Measurements from ENCODE around the gene IGFBP2.

Gene IGFBP2

DNA sequence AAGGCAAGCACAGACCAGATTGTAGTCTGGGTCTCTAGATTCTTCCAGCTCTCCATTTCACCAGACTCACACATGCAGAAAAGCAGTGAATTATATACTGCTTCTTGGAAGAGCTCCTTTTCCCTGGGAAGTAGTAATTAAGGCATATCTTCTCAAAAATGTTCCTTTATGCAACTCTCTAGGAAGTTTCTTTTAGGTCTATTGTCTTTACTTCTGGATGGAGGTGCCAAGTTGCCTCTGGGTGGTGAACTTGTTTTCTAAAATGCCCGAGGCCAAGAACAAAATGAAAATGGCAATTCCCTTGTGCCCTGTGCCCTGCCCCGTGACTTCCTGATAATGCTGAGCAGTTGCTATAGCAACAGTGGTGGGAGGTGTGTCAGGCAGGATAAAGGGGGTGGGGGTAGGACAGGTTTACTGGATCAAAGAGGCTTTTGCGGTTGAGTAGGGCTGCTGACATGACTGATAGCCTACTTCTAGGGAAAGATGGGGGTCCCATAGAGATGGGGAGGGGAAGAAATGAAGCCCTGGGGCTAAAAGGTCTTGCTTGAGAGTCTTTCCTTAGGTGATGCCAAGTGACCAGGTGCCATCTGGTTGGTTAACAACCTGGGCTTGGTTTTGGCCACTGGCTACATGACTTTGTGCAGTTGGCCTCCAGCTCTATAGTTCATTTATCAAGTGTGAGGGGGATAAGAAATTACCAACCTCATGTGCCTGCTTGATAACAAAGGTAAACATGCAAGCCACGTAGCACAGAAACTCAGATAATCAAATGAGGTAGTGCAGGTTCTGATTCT, 11.8 kb downstream of the IGFBP2 start:
- peak; percentile 57 for DNase-seq

DNA sequence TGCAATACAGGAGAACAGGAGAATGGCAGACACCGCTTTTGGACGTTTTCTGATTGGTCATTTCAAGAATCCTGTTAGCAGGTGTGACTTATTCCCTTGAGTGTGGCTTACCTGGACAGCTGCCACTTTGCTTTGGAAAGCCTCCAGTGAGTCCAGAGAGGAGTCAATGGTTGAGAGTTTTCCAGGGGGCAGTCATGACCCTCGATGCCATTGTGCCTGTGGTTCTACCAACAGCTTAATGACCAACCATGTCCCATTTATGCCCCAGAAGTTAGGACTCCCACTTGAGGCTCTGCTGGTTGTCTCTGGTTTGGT, 12.4 kb downstream of the IGFBP2 start:
- DNase-seq = peak; percentile 41

DNA sequence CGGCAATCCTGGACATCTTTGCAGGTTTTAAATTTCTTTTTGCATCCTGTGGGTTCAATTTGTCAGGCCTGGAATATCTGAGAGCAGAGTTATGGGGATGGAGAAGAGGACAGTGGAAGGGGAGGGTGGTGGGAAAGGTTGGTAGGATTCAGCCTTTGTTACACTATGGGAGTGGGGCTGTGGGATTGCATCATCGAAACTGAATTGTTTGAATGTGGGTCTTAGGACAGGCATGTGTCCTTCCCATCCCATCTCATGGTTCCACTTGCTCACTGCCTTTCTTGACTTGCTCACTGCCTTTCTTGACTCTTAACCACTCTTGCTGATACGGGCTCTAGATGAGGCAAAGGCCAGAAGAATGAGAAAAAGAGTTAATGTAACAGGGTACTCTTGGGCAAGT, 12.9 kb downstream of the IGFBP2 start:
- no peak for DNase-seq

DNA sequence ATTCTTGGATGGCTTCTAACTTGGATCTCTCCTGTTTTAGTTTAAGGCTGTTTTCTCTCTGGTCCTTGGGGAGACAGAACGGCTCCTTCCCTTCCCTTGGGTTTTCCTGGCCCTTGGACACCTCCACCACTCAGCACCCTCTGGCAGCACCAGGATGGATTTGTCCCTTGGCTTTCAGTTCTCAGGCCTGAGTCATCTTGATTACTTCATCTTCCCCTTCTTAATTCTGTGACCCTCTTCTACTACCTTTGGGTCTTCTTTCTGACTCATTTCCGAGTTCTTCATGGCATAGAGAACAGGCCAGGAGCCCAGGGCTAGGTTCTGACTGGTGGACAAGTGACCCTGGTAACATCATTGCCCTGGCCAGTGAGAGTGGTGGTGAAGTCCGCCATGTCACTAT, 14.9 kb downstream of the IGFBP2 start:
- no peak for DNase-seq

DNA sequence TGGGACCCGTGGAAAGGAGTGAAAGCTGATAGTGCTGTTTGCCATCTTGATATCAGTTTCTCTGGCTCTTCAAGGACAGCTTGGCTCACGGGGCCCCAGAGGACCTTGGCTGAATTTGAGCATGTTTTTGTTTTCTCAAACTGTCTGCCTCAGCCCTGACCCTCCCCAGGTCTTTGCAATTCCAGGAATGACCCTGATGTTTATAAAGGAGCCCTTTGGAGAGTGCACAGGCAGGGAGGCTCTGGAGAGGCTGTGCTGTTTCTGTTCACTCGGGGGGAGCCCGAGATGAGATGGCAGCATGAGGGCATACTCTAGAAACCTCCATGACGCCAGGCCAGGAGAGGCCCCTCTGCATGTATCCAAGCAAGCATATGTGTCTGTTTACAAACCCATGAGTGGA, 16.4 kb downstream of the IGFBP2 start:
- DNase-seq = no peak

DNA sequence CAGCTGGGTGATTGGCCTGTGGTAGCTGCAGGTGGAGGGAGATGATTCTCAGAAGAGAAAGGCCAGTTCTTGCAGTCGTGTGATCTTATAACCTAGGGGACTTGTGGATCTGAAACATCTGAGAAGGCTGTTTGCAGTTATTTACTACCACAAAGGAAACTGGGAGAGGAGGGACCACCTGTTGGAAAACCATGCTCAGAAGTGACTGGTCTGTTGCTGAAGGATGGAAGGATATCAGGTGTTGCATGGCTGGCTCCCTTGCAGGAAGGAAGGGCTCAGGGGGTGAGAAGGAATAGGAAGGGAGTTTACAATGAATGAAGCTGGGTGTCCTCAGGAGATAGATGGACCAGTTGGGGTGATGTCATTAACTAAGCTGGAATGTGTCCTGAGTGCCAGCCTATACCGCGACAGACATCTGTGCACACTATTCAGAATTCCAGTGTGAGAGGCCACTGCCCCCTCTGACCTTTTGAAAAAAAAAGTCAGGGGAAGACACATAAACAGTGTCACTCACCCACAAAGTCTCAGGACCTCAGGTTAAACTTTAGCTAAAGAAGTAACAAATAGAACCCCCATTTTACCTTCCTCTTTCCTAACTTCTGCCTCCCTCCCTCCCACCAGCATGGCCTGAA, 17.5 kb downstream of the IGFBP2 start:
- DNase-seq = no peak

DNA sequence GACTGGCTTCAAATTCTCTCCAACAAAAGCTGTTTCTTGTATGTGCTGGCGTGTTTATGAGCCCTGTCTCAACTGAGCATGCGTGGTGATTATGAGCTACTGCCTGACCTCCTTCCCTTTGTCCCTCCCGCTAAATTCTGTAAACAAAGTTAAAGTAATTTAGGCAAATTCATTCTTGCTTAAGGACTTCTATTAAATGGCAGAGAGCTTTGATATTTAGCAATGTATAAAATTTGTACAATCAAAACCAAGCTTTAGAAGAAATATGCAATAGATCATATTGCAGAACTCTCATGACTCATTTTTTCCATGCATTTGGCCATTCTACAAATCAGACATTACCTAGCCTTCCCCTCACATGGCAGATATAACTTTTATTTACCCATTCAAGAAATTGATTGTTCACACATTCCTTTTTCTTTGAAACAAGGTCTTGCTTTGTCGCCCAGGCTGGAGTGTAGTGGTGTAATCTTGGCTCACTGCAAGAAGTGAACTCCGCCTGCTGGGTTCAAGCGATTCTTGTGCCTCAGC, 18.2 kb downstream of the IGFBP2 start:
- DNase-seq = no peak

DNA sequence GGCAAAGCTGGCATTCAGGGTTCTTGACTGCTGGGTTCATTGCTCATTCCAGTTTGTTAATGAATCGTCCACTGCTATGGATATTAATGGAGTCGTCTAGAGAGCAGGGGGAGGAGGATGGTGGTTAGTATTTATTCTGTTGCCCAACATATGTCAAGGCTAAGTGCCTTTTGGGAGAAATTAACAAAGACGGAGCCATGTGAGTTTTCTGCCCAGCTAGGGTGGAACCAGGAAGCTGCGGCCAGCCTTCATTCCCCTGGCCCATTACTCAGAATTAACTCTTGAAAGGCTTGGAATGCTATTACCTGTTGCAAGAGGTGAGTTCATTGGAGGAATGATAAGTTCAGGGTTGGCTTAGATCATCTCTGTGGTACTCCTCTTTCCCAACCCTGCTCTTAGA, 19.3 kb downstream of the IGFBP2 start:
- DNase-seq = no peak

DNA sequence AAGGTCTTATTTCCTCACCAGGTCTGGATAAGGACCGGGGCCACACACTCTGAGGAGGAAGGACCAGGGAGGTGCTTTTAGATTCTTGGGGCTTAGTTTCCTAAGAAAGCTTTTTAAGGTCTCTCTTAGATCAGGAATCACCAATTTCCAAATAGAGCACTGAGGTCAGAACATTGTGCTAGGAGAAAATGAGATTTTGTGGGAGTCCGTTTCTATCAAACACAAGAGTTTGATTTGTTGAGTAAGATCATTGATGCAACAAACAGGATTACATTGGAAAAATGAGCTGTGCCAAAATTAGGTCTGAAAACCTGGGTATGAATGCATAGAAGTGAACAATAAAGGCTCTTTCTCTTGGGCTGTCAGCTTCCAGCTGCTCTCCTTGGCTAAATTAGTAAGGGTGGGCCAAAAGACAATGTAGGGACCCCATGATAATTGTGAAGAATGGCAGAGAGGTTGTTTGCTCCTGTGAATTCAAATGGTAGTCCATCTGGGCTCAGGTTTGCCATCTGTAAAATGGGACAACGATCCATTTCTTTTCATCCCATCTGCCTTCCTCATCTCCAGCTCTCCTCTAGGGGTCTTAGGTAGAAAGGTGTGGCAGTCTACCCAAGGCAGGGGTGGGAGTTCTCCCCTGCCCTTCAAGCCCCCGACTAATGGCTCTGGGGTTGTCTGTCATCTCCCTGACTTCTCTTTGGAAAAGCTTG, 20.0 kb downstream of the IGFBP2 start:
- DNase-seq = no peak

DNA sequence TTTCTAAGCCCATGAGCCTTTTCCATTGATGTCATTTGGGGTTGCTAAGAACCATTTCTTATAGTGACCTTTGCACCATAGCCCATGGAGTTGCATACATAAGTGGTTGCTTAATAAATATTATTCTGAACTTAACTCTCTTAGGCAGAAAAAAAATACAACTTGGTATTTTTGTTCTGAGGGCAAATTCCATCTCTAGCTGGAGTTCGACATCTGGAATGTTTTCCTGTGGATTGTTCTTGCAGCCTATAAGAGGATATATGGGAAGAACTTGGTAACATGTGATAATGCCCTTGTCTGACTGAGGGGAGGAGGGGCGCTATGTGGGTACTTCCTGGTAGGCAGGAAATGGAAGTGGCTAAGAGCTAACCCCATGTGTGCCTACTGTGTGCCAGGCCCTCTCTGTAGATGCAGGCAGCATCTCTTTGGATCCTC, 20.7 kb downstream of the IGFBP2 start:
- DNase-seq = no peak

DNA sequence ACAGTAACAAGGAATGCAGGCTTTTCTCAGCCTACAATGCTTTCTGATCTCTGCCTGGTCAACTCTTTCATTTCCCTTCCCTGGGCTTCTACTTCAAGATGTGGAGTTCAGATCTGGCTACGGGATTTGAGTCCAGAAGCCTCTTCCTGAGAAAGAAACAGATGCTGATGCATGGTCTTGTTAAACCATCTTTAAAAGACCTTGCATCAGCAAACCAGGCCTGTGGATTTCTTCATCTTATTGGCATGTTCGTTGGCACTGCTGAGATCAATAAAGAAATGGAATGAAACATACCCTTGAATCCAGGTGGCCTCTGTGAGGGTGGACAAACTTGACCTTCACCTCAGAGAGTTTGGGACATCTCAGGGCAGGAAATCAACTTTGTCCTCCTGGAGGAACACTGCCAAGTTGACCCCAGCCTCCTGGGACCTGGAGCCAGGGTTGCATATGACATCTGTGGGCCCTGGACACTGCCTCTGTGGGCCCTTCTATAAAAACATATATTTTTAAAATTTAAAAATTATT, 21.4 kb downstream of the IGFBP2 start:
- DNase-seq = no peak

DNA sequence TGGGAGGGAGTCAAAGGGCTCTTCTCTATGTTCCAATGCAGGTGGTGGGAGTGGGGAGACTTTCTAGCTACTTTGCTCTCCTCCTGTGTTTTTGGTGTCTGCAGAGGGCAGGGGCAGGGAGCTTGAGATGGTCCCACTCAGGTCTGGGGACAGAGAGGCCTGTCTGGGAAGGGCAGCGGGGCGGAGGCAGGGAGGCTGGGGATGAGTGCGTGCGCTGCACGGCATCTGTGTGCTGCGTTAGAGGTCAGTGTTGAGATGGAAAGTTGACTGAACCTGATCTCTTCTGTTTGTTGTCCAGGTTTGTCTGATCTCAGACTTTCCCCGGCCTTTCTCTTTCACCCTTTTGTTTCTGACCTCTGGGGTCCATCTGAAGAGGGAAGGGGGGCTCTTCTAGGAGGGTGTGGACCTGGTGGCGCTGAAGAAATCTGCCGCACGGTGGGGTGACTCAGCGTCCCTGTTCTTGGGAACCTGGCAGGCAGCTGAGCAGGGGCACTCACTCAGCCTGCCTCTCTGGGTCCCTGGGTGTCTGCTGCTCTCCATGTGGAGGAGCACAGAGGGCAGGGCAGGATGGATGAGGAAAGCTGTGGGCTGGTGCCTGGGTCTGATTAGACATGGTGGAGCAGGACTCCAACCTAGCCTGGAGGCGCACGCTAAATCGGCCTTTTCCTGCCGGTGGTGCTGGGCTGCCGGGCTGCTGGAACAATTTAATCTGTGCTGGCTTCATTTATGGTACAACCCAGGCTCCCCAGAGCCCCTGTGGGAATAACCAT, 24.1 kb downstream of the IGFBP2 start:
- DNase-seq = no peak

DNA sequence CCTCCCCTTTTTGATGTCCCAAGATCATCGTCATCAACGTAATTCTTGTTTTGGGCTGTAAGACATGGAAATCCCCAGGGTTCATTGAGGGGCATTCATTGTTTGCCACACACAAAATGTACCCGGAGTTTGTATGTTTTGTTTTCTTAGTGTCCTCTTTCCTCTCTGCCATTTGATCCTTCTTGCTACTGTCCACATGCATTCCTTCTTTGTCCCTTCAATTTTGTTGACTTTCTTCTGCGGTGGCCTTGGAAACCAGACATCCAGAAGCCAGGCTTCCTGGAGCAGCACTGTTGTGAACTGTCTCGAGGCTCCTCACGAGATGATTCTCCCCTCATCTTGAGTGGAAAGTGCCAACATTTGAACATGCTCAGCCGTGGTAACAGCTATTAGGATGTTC, 24.8 kb downstream of the IGFBP2 start:
- no peak for DNase-seq

DNA sequence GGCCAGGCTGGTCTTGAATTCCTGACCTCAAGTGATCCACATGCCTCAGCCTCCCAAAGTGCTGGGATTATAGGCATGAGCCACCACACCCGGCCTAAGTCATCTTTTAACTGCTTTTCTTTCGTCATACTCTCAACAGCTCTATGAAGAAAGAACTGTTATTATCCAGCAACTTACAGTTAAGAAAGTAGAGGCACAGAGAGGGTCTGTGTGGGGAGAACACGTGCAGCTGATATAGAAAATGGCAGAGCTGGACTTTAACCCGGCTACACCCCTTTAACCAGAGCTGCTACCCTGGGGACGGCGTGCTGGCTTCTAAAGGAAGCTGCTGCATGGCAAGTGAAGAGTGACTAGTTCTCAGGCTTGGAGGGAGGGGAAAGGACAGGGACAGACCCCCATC, 25.5 kb downstream of the IGFBP2 start:
- no peak for DNase-seq

DNA sequence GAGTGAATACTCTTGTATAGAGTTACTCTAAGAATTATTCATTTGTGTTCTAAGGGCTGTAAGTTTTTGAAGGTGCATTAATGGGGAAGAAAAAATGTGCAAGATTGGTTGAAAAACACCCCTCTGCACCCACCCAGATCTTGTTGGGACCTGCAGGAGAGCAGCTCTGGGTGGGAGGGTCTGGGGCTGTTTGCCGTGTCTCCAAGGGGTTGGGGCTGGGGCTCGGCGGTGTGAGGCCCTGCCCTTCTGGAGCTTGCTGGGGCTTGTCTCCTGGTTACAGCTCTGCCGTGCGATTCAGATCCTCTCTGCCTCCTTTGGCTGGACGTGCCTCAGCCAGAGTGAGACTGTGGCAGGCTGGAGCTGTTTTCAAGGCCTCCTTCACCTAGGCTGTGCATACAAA, 26.1 kb downstream of the IGFBP2 start:
- no peak for DNase-seq

DNA sequence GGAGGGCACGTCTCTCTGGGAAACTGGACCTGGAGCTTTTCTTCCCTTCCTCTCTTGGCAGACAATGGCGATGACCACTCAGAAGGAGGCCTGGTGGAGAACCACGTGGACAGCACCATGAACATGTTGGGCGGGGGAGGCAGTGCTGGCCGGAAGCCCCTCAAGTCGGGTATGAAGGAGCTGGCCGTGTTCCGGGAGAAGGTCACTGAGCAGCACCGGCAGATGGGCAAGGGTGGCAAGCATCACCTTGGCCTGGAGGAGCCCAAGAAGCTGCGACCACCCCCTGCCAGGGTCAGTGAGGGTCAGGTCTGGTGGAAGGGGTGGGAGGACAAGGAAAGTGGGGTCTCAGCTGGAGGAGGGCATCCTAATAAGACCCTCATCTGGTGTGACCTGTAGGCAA, 27.3 kb downstream of the IGFBP2 start:
- DNase-seq = no peak

DNA sequence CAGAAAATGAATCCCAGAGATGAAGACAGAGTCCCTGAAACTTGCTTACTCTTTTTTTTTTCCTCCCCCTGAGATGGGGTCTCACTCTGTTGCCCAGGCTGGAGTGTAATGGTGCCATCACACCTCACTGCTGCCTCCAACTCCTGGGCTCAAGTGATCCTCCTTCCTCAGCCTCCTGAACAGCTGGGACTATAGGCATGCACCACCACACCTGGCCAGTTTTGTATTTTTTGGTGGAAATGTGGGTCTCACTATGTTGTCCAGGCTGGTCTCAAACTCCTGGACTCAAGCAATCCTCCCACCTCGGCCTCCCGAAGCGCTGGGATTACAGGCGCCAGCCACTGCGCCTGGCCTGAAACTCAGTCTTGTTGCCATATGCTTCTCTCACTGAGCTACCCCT, 27.8 kb downstream of the IGFBP2 start:
- DNase-seq = no peak

DNA sequence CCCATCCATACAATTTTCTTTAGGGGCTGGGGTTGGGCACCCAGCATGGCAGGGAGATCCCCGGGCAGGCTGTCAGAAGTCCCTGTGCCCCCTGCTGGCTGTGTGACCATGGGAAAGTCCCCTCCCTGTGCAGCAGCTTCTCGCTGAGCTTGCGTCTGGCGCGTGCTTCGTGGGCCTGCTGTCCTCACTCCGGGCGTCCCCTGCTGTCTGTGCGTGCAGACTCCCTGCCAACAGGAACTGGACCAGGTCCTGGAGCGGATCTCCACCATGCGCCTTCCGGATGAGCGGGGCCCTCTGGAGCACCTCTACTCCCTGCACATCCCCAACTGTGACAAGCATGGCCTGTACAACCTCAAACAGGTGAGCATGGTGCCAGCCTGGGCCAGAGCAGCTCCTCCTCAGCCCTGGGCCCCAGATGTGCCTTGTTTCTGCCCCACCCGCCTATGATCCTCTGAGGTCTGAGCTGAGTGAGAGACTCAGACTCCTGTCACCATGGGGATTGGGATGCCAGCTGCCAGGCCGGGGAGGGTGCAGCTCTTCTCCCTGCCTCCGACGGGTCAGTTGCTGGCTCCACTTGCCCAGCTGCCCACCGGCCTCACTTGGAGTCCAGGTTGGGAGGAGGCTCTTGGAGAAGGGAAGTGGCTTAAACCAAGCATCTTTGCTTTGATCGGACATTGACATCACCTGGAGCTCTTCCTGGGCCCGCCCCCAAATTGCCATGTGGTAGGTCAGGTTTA, 28.6 kb downstream of the IGFBP2 start:
- no peak for DNase-seq

DNA sequence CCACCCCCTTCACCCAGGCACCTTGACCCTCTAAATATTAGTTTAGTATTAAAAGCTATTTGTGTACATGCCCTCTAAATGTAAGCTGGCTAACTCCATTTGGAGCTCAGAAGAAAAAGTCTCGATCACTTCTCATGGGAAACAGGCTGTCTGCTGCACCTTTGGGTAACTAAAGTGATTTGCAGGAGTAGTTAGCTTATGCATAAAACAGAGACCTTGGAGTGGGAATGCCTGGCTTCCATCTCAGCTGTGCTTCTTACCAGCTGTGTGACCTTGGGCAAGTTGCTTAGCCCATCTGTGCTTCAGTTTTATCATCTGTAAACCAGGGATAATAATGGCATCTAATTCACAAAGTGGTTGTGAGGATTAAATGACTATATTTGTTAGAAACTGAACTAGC, 29.9 kb downstream of the IGFBP2 start:
- DNase-seq = no peak

DNA sequence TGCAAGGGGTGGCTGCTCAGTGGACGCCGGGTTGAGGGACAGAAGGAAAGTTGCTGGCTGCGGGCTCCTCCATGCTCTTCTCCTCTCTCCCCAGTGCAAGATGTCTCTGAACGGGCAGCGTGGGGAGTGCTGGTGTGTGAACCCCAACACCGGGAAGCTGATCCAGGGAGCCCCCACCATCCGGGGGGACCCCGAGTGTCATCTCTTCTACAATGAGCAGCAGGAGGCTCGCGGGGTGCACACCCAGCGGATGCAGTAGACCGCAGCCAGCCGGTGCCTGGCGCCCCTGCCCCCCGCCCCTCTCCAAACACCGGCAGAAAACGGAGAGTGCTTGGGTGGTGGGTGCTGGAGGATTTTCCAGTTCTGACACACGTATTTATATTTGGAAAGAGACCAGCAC, 30.6 kb downstream of the IGFBP2 start:
- no peak for DNase-seq

DNA sequence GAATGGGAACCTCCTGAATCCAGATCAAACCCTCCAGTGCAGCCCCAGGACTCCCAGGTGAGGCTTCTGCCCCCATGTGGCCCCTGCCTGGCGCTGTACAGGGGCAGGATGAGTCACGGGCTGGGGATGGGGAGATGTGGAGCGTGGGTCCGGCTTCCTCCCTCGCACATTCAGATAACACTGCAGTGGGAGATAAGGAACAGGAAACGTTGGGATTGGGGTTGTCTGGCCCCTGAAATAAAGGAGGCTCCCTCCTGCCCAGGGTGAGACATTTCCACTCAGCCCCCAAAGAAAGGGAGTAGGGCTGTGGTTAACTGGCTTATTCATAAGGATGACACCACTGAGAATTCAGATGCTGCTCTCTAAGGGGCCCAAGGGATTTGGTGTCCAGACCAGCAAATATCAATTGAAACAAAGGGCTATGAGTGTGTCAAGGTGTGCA, 31.4 kb downstream of the IGFBP2 start:
- DNase-seq = no peak

DNA sequence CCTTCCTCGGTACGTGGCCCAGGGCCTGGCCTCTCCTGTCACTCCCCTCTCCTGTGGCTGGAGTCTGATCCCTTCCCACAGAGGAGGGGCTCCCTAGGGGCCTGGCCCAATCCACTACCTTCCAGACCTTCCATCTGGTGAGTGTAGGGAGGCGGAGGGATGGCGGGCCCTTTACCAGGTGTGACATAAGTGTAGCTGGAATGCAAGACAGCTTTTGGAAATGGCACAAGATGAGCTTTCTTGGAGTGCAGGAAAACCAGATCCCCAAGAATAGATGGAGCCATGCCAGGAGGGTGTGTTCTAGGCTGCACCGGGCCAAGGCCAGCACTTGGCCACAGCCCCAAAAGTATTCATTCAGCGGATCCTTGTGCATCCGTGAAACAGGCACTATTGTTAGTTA, 32.0 kb downstream of the IGFBP2 start:
- peak; percentile 78 for DNase-seq

All from DMS79 (cell line).